NCI-H2196 treated with DMSO at 0.1 percent for 48 hours (cell line): ENCODE results near the gene SEC14L5.

Experiments
- DNase-seq: peaks from one replicate; lab custom pipeline; 2025; ENCODE audit not compliant: unreplicated experiment; lab: John Stamatoyannopoulos, UW

The SEC14L5 gene

DNA sequence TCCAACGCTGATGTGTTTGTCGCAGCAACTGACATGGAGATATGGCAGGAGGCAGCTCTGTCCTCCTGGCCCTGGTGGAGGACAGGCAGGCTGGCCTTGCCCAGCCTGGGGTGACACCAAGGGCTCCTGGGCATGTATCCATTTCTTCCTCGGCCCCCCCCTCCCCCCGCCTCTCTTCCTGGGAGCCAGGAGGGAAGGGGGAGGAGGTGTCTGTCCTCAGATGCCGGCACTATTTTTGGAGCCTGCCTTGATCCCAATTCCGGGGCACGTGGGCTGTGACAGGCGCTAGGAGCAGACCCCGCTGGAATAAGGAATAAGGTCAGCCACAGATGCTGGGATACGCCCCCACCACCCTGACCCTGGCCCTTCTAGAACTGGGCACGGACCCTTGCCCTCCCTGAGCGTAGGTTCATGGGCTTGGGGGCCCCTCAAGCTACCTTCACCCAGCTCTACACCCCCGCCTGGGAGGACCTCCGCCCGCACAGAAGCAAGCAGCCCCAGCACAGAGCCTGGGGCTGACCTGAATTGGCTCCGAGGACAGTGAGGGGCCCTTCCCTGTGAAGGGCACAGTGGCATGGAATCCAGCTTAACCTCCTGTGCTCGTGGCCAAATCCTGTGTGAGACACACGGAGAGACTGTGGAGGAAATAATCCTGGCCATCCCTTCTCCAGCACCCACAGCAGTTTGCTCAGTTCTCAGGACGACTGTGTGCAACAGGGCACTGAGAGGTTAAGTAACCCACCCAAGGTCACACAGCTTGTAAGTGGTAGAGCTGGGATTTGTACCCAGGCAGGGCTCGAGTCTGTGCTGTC is 24.1 kb downstream of the SEC14L5 start:
- DNase-seq, result no peak

DNA sequence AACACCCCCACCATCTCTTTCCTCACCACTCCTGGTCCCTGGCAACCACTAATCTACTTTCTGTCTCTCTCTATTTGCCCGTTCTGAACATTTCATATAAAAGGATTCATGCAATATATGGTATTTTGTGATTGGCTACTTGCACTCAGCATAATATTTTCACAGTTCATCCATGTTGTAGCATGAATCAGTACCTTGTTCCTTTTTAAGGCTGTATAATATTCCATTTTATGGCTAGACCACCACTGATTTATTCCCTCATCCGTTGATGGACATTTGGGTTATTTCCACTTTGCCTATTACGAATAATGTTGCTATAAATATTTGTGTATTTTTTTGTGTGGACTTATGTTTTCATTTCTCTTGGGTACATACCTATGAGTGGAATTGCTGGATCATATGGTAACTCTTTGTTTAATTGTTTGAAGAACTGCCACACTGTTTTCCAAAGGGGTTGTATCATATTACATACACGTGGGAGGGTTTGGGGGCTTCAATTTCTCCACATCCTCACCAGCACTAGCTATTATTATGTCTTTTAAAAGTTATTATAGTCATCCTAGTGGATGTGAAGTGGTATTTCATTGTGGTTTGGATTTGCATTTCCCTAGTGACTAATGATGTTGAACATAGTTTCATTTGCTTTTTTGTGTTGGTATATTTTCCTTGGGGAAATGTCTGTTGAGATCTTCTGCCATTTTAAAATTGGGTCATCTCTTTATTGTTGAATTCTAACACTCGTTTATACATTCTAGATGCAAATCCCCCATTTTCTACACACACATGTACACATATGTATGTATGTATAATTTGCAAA is 26.3 kb downstream of the SEC14L5 start:
- no peak for DNase-seq

DNA sequence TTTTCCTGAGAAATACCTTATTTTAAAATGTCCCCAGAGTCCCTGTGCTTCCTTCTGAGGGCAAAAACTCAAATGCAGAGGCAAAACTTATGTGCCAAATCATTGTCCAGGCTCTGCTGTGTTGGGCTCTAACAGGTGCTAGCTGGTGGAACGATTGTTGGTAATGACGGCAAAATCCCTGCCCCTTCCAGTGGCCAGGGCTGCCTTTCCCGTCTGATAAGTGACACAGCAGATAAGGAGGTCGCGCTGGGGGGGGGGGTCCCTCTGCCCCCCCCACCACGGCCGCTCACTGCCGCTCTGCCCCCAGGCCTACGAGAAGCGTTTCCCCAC is 29.1 kb downstream of the SEC14L5 start:
- no peak for DNase-seq

DNA sequence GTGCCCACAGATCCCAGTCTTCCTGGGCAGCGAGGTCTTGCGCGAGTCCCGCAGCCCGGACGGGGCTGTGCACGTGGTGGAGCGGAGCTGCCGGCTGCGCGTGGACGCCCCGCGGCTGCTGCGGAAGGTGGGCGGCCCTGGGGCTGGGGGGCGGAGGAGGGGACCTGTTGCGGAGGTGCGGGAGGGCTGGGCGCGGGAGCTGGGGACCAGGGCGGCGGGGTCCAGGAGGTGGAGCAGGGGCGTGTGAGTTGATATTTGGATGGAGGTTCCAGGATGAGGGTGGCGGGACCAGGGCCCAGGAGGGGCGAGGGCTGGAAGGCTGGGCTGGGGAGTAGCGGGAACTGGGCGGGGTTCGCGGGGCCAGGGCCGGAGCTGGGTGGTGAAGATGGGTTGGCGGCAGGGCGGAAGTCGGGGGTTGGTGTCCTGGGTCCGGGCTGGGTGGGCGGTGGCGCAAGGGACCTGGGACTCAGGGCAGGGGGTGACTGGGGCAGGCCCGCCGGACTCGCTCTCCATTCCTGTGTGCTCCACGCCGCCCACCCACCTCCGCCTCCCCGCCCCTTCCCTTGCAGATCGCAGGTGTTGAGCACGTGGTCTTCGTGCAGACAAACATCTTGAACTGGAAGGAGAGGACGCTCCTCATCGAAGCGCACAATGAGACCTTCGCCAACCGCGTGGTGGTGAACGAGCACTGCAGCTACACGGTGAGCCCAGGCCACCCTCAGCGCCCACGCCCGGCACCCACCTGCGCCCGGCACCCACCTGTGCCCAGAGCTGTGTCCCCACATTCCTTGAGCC is 29.6 kb downstream of the SEC14L5 start:
- no peak for DNase-seq

DNA sequence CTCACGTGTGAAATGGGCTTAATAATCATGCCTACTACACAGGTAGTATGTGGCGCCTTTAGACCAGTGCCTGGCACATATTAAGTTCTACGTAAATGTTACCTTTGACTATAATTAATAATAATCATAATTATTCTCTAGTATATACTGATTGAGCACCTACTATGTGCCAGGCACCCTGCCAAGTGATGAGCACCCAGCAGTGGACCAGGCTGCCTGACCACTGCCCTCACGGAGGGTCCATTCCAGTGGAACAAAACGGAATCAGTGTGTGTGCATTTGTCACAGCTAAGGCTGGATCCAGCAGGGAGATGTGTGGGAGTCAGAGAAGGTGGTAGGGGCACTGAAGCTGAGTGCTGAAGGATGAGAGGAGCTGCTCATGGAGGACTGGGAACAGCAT is 30.5 kb downstream of the SEC14L5 start:
- DNase-seq, result no peak

DNA sequence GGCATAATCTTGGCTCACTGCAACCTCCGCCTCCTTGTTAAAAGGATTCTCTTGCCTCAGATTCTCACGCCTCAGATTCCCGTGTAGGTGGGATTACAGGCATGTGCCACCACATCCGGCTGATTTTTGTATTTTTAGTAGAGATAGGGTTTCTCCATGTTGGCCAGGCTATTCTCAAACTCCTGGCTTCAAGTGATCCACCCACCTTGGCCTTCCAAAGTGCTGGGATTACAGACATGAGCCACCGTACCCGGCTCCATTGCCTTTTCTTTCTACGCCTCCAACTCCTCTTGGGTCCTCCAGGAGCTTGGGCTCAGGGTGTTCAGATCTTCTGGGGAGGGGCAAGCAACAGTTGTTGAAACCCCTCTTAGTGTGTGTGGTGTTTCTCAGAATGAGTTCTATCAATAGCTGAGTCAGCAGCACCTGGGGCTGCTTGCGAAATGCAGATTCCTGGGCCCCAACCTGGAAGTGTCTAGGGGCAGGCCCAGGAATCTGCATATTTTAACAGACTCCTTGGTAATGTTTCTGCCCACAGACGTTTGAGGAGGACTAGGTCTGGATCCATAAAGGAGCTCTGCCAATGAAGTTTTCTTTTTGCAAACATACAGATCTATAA is 31.4 kb downstream of the SEC14L5 start:
- DNase-seq, result no peak

DNA sequence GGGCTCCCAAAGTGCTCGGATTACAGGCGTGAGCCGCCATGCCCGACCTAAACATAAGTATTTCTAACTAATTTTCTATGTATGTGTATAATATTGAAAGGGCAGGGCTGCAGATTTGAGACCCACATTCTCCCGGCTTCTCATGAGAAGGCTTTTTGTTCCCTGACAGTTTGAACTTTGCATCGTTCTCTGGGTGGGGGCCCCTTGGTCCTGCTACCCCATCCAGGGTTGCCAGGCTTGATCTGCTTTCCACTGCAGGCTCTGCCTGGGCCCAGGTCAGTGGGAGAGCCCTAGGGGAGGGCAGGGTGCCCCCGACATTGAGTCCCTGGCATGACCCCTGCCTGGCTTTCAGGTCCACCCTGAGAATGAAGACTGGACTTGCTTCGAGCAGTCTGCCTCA is 32.3 kb downstream of the SEC14L5 start:
- no peak for DNase-seq

DNA sequence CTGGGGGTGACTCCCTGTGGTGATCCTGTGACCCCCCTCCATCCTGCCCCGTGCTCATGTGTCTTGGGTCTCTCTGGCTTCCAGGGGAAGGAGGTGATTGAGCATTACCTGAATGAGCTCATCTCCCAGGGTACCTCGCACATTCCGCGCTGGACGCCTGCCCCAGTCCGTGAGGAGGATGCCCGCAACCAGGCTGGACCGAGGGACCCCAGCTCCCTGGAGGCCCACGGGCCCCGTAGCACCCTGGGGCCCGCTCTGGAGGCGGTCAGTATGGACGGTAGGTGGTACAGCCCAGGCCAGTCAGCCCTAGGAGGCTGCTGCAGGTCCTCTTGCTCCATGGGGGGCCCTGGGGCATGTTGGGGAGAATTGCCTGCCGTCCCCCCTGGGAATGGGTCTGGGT is 33.6 kb downstream of the SEC14L5 start:
- no peak for DNase-seq

GRCh38 chr16:4994719-4995434 is 36.7 kb downstream of the SEC14L5 start:
- no peak for DNase-seq

DNA sequence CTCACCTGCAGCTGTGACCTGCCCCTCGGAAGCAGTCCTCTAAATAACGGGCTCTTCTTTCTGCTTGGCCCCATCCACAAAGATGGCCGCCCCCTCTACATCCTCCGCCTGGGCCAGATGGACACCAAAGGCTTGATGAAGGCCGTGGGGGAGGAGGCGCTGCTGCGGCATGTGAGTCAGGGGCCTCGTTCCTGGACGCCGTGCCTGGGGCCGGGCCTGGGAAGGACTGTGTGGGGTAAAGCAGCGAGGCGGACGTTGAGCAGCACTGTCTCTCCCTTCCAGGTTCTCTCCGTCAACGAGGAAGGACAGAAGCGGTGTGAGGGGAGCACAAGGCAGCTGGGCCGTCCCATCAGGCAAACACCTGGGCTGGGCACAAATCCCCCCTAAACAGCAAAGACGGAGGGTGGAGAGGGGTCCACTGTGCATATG is 42.5 kb downstream of the SEC14L5 start:
- no peak for DNase-seq

DNA sequence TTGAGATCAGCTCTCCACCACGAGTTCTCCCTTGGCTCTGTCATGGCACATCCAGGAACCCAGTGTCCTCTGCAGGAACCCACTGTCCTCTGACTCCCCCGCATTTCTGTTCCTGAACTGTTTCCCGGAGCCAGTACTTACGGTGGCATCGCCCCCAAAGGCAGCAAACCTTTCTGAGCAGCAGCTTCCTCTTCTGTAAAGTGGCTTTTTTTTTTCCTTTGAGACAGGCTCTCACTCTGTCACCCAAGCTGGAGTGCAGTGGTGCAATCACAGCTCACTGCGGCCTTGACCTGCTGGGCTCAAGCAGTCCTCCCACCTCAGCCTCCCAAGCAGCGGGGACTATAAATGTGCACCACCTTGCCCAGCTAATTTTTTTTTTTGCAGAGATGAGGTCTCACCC is 43.4 kb downstream of the SEC14L5 start:
- no peak for DNase-seq

- no peak for DNase-seq
Measured at GRCh38 chr16:5001986-5002385, 43.9 kb downstream of the SEC14L5 start.

DNA sequence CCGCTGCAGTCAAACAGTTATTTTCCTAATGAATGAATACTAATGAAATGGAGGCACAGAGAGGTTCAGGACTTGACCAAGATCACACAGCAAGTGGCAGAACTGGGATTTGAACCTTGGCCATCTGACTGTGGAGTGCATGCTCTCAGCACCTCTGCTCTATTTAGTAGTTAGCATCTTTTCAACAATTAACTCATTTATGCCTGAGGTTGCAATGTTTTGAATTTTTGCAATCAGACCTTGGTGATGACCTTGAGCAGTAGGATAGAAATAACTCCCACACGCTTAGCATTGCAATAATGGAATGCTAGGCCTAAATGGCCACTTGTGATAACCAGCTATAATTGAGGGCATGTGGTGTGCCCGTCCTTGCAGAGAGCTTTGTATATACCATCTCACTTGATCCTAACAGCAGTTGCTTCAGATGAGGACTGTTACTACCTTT is 44.6 kb downstream of the SEC14L5 start:
- no peak for DNase-seq

DNA sequence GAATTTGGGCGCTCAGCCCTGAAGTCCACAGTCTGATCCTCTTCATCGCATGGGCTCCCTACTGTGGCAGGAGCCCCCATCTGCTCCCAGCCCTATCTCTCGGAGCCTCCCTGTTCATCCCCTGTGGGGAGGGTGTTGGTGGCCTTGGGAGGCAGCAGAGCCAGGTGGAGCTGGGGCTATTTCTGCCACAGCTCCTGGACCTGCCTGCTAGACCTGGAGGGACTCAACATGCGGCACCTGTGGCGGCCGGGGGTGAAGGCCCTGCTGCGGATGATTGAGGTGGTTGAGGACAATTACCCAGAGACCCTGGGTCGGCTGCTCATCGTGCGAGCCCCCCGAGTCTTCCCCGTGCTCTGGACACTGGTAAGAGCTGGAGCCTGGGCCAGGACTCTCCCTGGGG is 45.1 kb downstream of the SEC14L5 start:
- no peak for DNase-seq

DNA sequence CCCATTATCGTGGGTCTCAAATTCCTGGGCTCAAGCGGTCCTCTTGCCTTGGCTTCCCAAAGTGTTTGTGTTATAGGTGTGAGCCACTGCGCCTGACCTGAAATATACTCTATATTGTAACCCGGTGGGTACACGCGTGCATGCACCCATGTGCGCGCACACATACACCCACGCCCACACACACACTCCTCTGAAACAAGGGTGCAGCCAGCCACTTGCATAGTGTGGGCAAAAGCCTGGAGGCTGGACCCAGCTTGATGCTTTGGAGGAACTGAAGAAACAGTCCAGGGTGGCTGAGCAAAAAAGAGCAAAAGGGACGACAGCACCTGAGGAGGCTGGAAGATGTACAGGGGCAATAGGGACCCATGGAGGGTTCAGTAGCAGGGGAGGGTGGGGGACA is 45.7 kb downstream of the SEC14L5 start:
- no peak for DNase-seq

DNA sequence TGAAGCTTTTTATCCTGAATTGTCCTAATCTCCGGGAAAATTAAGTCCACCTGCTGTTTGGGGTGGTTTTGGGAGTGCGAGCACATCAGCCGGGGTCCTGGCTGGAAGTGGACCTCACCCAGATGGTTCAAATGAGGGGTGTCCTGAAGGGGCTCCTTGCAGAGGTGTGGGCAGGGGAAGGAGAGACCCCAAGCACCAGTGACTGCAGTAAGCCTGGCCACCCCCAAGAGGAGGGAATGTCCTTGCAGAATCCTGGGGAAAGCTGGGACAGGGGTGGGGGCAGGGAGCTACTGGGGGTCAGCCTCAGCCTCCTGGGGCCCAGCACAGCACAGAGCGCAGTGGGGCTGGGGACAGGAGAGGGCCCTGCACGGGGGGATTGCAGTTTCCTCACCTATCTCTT is 46.2 kb downstream of the SEC14L5 start:
- DNase-seq, result no peak

- DNase-seq, result no peak
Measured at GRCh38 chr16:5005916-5006315, 47.8 kb downstream of the SEC14L5 start.

GRCh38 chr16:5006348-5007193 is 48.4 kb downstream of the SEC14L5 start:
- no peak for DNase-seq

DNA sequence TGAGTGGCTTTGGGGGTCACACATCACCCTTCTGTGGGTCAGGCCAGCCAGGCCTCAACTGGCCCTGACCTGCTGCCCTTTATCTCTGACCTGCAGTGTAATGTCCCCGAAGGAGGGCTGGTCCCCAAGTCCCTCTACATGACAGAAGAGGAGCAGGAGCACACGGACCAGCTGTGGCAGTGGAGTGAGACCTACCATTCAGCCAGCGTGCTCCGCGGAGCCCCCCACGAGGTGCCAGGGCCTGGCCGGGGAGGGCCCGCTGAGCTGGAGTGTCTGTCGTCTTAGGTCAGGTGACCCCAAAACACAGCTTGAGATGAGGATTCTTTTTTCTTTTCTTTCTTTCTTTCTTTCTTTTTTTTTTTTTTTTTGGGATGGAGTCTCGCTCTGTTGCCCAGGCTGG is 49.1 kb downstream of the SEC14L5 start:
- DNase-seq, result no peak

- DNase-seq, result no peak
Measured at GRCh38 chr16:5008311-5008731, 50.2 kb downstream of the SEC14L5 start.
